GM19455 (cell line): ENCODE results near the gene SPOUT1.

Experiments used
- ATAC-seq: cut with Tn5 transposase; IDR thresholded peaks from one replicate; pipeline ENCODE4 v1.9.1; 2021; ENCODE audit not compliant: unreplicated experiment

SPOUT1 gene

GRCh38 chr9:128836509-128837145 lies 7.0 kb upstream of the SPOUT1 start:
- no peak for ATAC-seq

GRCh38 chr9:128835246-128836210 lies 5.9 kb upstream of the SPOUT1 start:
- ATAC-seq = no peak

GRCh38 chr9:128833696-128834095 lies 4.1 kb upstream of the SPOUT1 start:
- ATAC-seq = no peak

GRCh38 chr9:128828719-128829452 lies 708 bp downstream of the SPOUT1 start:
- peak; percentile 19 for ATAC-seq

GRCh38 chr9:128828267-128828666 lies 1.3 kb downstream of the SPOUT1 start:
- ATAC-seq = no peak

- ATAC-seq = no peak
Measured at GRCh38 chr9:128825923-128826700, 3.5 kb downstream of the SPOUT1 start.

- no peak for ATAC-seq
Measured at GRCh38 chr9:128824911-128825310, 4.7 kb downstream of the SPOUT1 start.

GRCh38 chr9:128823903-128824406 lies 5.6 kb downstream of the SPOUT1 start:
- no peak for ATAC-seq

GRCh38 chr9:128823362-128823902 lies 6.2 kb downstream of the SPOUT1 start:
- no peak for ATAC-seq

GRCh38 chr9:128822407-128823042 lies 7.1 kb downstream of the SPOUT1 start:
- ATAC-seq = no peak

- no peak for ATAC-seq
Measured at GRCh38 chr9:128821584-128822406, 7.8 kb downstream of the SPOUT1 start.

- ATAC-seq = no peak
Measured at GRCh38 chr9:128820665-128821583, 8.7 kb downstream of the SPOUT1 start.

- ATAC-seq = no peak
Measured at GRCh38 chr9:128819716-128820664, 9.6 kb downstream of the SPOUT1 start.

GRCh38 chr9:128818839-128819715 lies 10.5 kb downstream of the SPOUT1 start:
- ATAC-seq = peak; percentile 26

GRCh38 chr9:128818099-128818838 lies 11.3 kb downstream of the SPOUT1 start, which contains the start of gene ENDOG:
TSS of gene ENDOG (plus strand) at chr9:128818500. CDS start at chr9:128818685, 185 bp downstream.
- ATAC-seq = peak; percentile 87
